Uterus (tissue), 2 donors: ENCODE results near the gene PACS1.
"Not testable (repeated sequence)": the region's sequence is repeated elsewhere in the genome, so short reads cannot be mapped to it uniquely, and the experiment has no call there.

Experiments used
- POLR2A ChIP-seq, 2 donors: fragments of 450-650 bp; IDR thresholded peaks; one replicate each; pipeline ENCODE4 v1.6.1; 2016; ENCODE audit warnings: antibody characterized with exemption in 2 of 2, mild to moderate bottlenecking in 1 of 2, moderate library complexity in 1 of 2
- TF ChIP-seq, protein P1 (sequence below), 4 experiments: fragments of 200-600 bp in 2 of 4; fragments of 450-650 bp in 2 of 4; sonication (generic) in 2 of 4; IDR thresholded peaks; one replicate each; pipeline ENCODE4 v1.5.1; 2016 to 2019; ENCODE audit warnings: antibody characterized with exemption in 4 of 4, mild to moderate bottlenecking in 2 of 4, moderate library complexity in 1 of 4

DNA sequence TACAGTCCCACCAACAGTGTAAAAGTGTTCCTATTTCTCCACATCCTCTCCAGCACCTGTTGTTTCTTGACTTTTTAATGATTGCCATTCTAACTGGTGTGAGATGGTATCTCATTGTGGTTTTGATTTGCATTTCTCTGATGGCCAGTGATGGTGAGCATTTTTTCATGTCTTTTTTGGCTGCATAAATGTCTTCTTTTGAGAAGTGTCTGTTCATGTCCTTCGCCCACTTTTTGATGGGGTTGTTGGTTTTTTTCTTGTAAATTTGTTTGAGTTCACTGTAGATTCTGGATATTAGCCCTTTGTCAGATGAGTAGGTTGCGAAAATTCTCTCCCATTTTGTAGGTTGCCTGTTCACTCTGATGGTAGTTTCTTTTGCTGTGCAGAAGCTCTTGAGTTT is 22.1 kb downstream of the PACS1 start:
- TF ChIP-seq, protein P1, sequence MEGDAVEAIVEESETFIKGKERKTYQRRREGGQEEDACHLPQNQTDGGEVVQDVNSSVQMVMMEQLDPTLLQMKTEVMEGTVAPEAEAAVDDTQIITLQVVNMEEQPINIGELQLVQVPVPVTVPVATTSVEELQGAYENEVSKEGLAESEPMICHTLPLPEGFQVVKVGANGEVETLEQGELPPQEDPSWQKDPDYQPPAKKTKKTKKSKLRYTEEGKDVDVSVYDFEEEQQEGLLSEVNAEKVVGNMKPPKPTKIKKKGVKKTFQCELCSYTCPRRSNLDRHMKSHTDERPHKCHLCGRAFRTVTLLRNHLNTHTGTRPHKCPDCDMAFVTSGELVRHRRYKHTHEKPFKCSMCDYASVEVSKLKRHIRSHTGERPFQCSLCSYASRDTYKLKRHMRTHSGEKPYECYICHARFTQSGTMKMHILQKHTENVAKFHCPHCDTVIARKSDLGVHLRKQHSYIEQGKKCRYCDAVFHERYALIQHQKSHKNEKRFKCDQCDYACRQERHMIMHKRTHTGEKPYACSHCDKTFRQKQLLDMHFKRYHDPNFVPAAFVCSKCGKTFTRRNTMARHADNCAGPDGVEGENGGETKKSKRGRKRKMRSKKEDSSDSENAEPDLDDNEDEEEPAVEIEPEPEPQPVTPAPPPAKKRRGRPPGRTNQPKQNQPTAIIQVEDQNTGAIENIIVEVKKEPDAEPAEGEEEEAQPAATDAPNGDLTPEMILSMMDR (IDR thresholded peaks at IDR 0.05), result not testable (repeated sequence)
- TF ChIP-seq POLR2A (IDR thresholded peaks at IDR 0.05), result not testable (repeated sequence)
